Endothelial cell of umbilical vein (primary cell): ENCODE data around the gene PSMA7.

Experiments used
- EZH2 ChIP-seq: IDR thresholded peaks from 2 replicates; pipeline ENCODE4 v1.6.1; 2012; ENCODE audit warnings: borderline replicate concordance, low read depth, mild to moderate bottlenecking, moderate library complexity, low read length, inconsistent platforms; ENCODE audit not compliant: severe bottlenecking
- GATA2 ChIP-seq: IDR thresholded peaks from 2 replicates; pipeline ENCODE4 v1.7.0; 2011; ENCODE audit warnings: low read depth, mild to moderate bottlenecking, moderate library complexity, mixed read lengths, low read length; ENCODE audit not compliant: insufficient read length, insufficient read depth
- MYC ChIP-seq: IDR thresholded peaks from one replicate; pipeline ENCODE4 v1.6.1; 2011; ENCODE audit warnings: mild to moderate bottlenecking, low read depth, low read length
- POLR2A ChIP-seq: IDR thresholded peaks from 2 replicates; pipeline ENCODE4 v1.6.1; 2012; ENCODE audit warnings: low read depth, mild to moderate bottlenecking, control low read depth, low read length
- POLR2AphosphoS5 ChIP-seq: IDR thresholded peaks from 2 replicates; pipeline ENCODE4 v1.6.1; 2012; ENCODE audit warnings: low read depth, mild to moderate bottlenecking, control low read depth, low read length, moderate library complexity; ENCODE audit not compliant: insufficient read depth
- TF ChIP-seq, protein P1 (sequence below): IDR thresholded peaks from 2 replicates; pipeline ENCODE4 v1.6.1; 2011; ENCODE audit not compliant: insufficient read depth, insufficient read length
- TF ChIP-seq, protein P2 (sequence below), 2 donors: IDR thresholded peaks; 1 replicate in 1 of 2; 2 replicates in 1 of 2; pipeline ENCODE4 v1.5.1; 2011; ENCODE audit warnings: low read length in 2 of 2, mild to moderate bottlenecking in 2 of 2, moderate library complexity in 2 of 2, control low read depth in 1 of 2, inconsistent platforms in 1 of 2, low read depth in 1 of 2; ENCODE audit not compliant: insufficient read depth in 1 of 2; ENCODE audit errors: extremely low read depth in 1 of 2

DNA sequence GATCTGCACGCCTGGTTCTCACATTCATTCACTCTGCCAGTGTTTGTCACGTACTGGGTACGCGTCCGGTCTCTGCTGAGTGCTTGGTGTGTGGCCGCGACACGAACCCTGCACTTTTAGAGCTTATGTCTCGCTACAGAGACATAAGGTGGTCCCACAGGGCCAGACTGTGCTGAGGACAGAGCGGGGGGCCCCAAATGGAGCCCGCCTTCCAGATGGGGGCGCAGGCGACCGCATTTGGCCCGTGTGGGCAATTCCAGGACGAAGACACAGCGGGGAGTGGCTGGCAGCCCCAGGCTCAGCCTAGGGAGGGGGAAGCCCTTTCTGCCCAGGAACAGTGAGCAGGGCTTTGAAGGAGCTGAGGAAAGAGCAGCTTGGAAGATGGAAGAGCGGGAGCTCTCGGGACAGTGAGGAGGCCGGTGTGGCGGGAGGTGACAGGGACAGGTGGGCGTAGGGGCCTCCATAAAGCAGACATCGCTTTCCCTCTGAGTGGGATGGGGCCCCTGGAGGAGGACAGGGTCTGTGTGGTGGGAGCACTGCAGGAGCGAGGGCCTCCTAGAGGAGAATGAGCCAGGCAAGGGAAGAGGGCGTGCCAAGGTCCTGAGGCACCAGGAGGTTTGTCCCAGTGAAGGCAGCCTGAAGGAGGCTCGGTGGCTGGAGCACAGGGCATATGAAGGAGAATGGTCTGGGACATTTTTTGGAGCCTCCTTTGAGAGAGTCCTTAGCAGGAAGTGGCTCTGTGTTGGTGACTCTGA is 31.9 kb upstream of the PSMA7 start:
- TF ChIP-seq, protein P1, sequence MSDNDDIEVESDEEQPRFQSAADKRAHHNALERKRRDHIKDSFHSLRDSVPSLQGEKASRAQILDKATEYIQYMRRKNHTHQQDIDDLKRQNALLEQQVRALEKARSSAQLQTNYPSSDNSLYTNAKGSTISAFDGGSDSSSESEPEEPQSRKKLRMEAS, result no peak
- TF ChIP-seq EZH2 (no peak), POLR2A (no peak), GATA2 (no peak), POLR2AphosphoS5 (no peak), MYC (no peak)
- TF ChIP-seq, protein P2, sequence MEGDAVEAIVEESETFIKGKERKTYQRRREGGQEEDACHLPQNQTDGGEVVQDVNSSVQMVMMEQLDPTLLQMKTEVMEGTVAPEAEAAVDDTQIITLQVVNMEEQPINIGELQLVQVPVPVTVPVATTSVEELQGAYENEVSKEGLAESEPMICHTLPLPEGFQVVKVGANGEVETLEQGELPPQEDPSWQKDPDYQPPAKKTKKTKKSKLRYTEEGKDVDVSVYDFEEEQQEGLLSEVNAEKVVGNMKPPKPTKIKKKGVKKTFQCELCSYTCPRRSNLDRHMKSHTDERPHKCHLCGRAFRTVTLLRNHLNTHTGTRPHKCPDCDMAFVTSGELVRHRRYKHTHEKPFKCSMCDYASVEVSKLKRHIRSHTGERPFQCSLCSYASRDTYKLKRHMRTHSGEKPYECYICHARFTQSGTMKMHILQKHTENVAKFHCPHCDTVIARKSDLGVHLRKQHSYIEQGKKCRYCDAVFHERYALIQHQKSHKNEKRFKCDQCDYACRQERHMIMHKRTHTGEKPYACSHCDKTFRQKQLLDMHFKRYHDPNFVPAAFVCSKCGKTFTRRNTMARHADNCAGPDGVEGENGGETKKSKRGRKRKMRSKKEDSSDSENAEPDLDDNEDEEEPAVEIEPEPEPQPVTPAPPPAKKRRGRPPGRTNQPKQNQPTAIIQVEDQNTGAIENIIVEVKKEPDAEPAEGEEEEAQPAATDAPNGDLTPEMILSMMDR (IDR thresholded peaks at IDR 0.05; ENCODE audit: extremely low read depth in 1 of 2, insufficient read depth in 1 of 2, low read depth in 1 of 2, low read length in 2 of 2), result no peak
